HepG2 (cell line): ENCODE data around the gene ARHGEF37.

ENCODE experiments used
- CBFB ChIP-seq: sonication (generic); formaldehyde crosslinking; IDR thresholded peaks from 2 replicates; pipeline ENCODE4 v1.4.0; 2020; ENCODE audit warnings: missing genetic modification reagents
- CENPT ChIP-seq: sonication (generic); formaldehyde crosslinking; IDR thresholded peaks from 2 replicates; pipeline ENCODE4 v1.8.0; 2022; ENCODE audit warnings: low read depth, mild to moderate bottlenecking, moderate library complexity, missing genetic modification reagents
- POLR2AphosphoS5 ChIP-seq: IDR thresholded peaks from 2 replicates; pipeline ENCODE4 v1.6.1; 2012; ENCODE audit warnings: low read depth, low read length
- RXRA ChIP-seq: sonication (generic); formaldehyde crosslinking; IDR thresholded peaks from 2 replicates; pipeline ENCODE4 v1.5.1; 2020; ENCODE audit warnings: missing genetic modification reagents
- TF ChIP-seq, protein P1 (sequence below): sonication (generic); formaldehyde crosslinking; IDR thresholded peaks from 2 replicates; pipeline ENCODE4 v1.8.1; 2022; ENCODE audit warnings: low read depth, mild to moderate bottlenecking, missing genetic modification reagents
- TF ChIP-seq, protein P2 (sequence below): IDR thresholded peaks from 2 replicates; pipeline ENCODE4 v1.6.1; 2016; ENCODE audit warnings: low read depth, missing genetic modification reagents, missing compliant biosample characterization

DNA sequence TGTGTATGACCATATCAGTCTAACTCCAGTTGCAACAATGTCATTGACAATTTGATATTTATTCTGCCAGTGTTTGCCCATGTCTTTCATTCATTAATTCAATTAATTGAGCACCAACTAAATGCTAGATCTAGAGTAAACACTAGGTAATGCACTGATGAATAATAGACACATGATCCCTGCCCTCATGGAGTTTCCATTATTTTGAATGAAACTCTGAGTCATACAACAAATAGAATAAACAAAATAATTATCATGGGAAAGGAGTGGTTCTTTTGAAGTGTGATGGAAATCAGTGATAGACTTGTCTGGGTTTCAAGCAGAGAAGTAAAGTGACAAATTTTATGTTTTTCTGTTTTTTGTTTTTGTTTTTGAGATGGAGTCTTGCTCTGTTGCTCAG is 4.6 kb downstream of the ARHGEF37 start:
- no peak for TF ChIP-seq POLR2AphosphoS5
- TF ChIP-seq CENPT (CRISPR knock-in tag) = no peak
- no peak for TF ChIP-seq CBFB (CRISPR knock-in tag)
- TF ChIP-seq, protein P1, sequence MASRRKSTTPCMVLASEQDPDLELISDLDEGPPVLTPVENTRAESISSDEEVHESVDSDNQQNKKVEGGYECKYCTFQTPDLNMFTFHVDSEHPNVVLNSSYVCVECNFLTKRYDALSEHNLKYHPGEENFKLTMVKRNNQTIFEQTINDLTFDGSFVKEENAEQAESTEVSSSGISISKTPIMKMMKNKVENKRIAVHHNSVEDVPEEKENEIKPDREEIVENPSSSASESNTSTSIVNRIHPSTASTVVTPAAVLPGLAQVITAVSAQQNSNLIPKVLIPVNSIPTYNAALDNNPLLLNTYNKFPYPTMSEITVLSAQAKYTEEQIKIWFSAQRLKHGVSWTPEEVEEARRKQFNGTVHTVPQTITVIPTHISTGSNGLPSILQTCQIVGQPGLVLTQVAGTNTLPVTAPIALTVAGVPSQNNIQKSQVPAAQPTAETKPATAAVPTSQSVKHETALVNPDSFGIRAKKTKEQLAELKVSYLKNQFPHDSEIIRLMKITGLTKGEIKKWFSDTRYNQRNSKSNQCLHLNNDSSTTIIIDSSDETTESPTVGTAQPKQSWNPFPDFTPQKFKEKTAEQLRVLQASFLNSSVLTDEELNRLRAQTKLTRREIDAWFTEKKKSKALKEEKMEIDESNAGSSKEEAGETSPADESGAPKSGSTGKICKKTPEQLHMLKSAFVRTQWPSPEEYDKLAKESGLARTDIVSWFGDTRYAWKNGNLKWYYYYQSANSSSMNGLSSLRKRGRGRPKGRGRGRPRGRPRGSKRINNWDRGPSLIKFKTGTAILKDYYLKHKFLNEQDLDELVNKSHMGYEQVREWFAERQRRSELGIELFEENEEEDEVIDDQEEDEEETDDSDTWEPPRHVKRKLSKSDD (CRISPR knock-in tag) = no peak
- TF ChIP-seq RXRA (CRISPR knock-in tag) = no peak
- TF ChIP-seq, protein P2, sequence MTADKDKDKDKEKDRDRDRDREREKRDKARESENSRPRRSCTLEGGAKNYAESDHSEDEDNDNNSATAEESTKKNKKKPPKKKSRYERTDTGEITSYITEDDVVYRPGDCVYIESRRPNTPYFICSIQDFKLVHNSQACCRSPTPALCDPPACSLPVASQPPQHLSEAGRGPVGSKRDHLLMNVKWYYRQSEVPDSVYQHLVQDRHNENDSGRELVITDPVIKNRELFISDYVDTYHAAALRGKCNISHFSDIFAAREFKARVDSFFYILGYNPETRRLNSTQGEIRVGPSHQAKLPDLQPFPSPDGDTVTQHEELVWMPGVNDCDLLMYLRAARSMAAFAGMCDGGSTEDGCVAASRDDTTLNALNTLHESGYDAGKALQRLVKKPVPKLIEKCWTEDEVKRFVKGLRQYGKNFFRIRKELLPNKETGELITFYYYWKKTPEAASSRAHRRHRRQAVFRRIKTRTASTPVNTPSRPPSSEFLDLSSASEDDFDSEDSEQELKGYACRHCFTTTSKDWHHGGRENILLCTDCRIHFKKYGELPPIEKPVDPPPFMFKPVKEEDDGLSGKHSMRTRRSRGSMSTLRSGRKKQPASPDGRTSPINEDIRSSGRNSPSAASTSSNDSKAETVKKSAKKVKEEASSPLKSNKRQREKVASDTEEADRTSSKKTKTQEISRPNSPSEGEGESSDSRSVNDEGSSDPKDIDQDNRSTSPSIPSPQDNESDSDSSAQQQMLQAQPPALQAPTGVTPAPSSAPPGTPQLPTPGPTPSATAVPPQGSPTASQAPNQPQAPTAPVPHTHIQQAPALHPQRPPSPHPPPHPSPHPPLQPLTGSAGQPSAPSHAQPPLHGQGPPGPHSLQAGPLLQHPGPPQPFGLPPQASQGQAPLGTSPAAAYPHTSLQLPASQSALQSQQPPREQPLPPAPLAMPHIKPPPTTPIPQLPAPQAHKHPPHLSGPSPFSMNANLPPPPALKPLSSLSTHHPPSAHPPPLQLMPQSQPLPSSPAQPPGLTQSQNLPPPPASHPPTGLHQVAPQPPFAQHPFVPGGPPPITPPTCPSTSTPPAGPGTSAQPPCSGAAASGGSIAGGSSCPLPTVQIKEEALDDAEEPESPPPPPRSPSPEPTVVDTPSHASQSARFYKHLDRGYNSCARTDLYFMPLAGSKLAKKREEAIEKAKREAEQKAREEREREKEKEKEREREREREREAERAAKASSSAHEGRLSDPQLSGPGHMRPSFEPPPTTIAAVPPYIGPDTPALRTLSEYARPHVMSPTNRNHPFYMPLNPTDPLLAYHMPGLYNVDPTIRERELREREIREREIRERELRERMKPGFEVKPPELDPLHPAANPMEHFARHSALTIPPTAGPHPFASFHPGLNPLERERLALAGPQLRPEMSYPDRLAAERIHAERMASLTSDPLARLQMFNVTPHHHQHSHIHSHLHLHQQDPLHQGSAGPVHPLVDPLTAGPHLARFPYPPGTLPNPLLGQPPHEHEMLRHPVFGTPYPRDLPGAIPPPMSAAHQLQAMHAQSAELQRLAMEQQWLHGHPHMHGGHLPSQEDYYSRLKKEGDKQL (CRISPR knock-in tag) = no peak
